Right atrium auricular region (tissue), 2 donors: Measurements from ENCODE around the gene PLXNA2. TPM values are rescaled to one million over a fixed set of nuclear protein-coding genes. Genes with fewer than 3 reads are reported as not detected.

Experiments used
- DNase-seq: peaks from one replicate; pipeline ENCODE4 v3.0.0-alpha.2; 2019; ENCODE audit warnings: low spot score
- H3K27ac ChIP-seq, 2 donors: fragments of 200-600 bp; sonication (generic); 1 replicate in 1 of 2; 2 replicates in 1 of 2; pipeline ENCODE4 v1.5.1; 2016 to 2019
- H3K27me3 ChIP-seq, 2 donors: fragments of 200-600 bp; sonication (generic); one replicate each; pipeline versions ENCODE4 v1.5.1 to v1.6.0; 2017 to 2019
- H3K36me3 ChIP-seq: fragments of 200-600 bp; sonication (generic); one replicate; pipeline ENCODE4 v1.5.1; 2016
- H3K4me1 ChIP-seq, 2 donors: fragments of 200-600 bp; sonication (generic); one replicate each; pipeline versions ENCODE4 v1.5.1 to v1.6.0; 2017 to 2019
- H3K4me3 ChIP-seq, 2 donors: fragments of 200-600 bp; sonication (generic); 1 replicate in 1 of 2; 2 replicates in 1 of 2; pipeline ENCODE4 v1.5.1; 2017 to 2019; ENCODE audit warnings: mild to moderate bottlenecking in 1 of 2, moderate library complexity in 1 of 2
- H3K9me3 ChIP-seq, 2 donors: fragments of 200-600 bp; sonication (generic); one replicate each; pipeline ENCODE4 v1.5.1; 2019
- CTCF ChIP-seq, 2 donors: fragments of 200-600 bp; sonication (generic); IDR thresholded peaks; one replicate each; pipeline ENCODE4 v1.5.1; 2019; ENCODE audit warnings: antibody characterized with exemption in 2 of 2
- total RNA-seq, 2 donors: library from RNA; depleted of rRNA; stranded (reverse); fragments of >200 nt; gene quantifications; one replicate each; pipeline ENCODE4 v1.1.0, GENCODE V29; 2016

PLXNA2 gene
- total RNA-seq, 2 donors from 2014 or later = 10.8 to 23.8 TPM

DNA sequence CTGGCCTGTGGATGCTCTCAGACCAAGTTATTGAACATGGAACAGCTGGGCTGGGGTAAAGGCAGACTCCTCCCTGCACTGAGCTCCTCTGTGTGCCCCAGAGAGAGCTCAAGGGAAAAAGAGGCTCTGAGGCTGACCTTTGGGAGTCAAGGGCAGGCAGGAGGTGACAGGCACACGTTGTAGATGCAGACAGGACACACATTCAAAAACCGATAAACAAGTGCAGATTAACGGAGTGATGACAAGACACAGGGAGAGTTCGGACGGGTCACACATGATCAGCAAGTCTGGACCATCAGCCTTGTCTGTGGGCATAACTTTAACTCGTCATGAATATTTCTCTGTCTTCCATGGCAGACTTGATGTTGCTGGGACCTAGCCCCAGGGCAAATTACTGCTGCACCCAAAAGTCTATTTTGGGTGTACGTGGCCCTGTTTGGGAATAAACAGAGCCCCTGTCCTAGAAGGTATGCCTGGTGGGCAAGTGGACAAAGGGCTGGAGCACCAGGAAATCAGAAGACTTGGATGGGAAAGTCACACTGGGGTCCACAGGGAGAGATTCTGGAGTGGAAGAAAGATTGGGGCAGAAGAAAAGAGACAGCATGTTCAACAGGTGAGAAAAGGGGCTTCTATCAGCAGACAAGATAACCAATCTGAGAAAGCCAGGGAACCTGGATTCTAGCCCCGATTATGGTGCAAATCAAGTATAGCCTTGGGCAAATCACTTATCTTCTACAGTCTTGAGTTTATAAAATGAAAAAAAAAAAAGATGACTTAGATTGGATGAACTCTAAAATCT is 74.9 kb downstream of the PLXNA2 start:
- DNase-seq = no peak
- H3K9me3 ChIP-seq = no peaks in the 10 kb centered on the region
- H3K27ac ChIP-seq = no peak overlapping the region
- H3K36me3 ChIP-seq = no peaks in the 10 kb centered on the region
- no peak overlapping the region for H3K4me3 ChIP-seq
- TF ChIP-seq CTCF (IDR thresholded peaks at IDR 0.05) = no peak
- H3K27me3 ChIP-seq = no peaks in the 10 kb centered on the region
- H3K4me1 ChIP-seq = peaks cover 0 to 32% of the 10 kb centered on the region in 2 donors

GRCh38 chr1:208167261-208167869 is 76.8 kb downstream of the PLXNA2 start:
- no peaks in the 10 kb centered on the region for H3K27me3 ChIP-seq
- H3K4me1 ChIP-seq = peaks cover 0 to 47% of the 10 kb centered on the region in 2 donors
- no peak for TF ChIP-seq CTCF (IDR thresholded peaks at IDR 0.05)
- no peaks in the 10 kb centered on the region for H3K9me3 ChIP-seq
- DNase-seq = no peak
- no peak overlapping the region for H3K4me3 ChIP-seq
- no peaks in the 10 kb centered on the region for H3K36me3 ChIP-seq
- no peak overlapping the region for H3K27ac ChIP-seq

GRCh38 chr1:208166340-208167138 is 77.6 kb downstream of the PLXNA2 start:
- Histone ChIP-seq H3K27me3 (no peaks in the 10 kb centered on the region), H3K27ac (no peak overlapping the region), H3K4me3 (no peak overlapping the region), H3K36me3 (no peaks in the 10 kb centered on the region), H3K9me3 (no peaks in the 10 kb centered on the region), H3K4me1 (peaks cover 0 to 52% of the 10 kb centered on the region in 2 donors)
- DNase-seq = no peak
- no peak for TF ChIP-seq CTCF (IDR thresholded peaks at IDR 0.05)

- Histone ChIP-seq H3K4me3 (no peak overlapping the region), H3K36me3 (no peaks in the 10 kb centered on the region), H3K9me3 (no peaks in the 10 kb centered on the region), H3K27ac (no peak overlapping the region), H3K4me1 (peaks cover 0 to 61% of the 10 kb centered on the region in 2 donors), H3K27me3 (no peaks in the 10 kb centered on the region)
- DNase-seq = no peak
- no peak for TF ChIP-seq CTCF (IDR thresholded peaks at IDR 0.05)
These were observed 78.5 kb downstream of the PLXNA2 start for GRCh38 chr1:208165659-208166058.

DNA sequence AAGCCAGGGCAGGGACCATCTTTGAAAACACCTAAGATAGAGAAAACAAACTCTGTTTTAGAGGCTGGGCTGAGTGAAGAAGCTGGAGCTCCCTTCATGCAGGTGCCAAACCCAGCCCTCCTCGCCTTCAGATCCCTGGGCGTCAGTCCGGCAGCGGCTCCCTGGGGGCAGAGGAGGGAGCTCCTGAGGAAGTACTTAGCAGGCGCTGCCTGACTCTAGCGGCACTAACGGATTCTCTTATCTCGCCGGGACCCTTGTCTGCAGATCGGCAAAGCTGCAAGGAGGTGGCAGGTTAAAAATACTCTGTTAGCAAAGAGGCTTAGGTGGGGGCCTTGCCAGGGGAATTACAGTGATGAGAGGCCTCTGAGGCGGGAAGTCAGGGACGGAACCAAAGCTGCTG is 79.6 kb downstream of the PLXNA2 start:
- Histone ChIP-seq H3K4me1 (peaks cover 0 to 72% of the 10 kb centered on the region in 2 donors), H3K4me3 (no peak overlapping the region), H3K27ac (no peak overlapping the region), H3K36me3 (no peaks in the 10 kb centered on the region), H3K9me3 (no peaks in the 10 kb centered on the region), H3K27me3 (no peaks in the 10 kb centered on the region)
- no peak for TF ChIP-seq CTCF (IDR thresholded peaks at IDR 0.05)
- no peak for DNase-seq
